Gastrocnemius medialis (tissue), 4 donors: ENCODE data around the gene RESP18. TPM values are rescaled to one million over a fixed set of nuclear protein-coding genes. Genes with fewer than 3 reads are reported as not detected.

Experiments
- ATAC-seq, 2 donors: fragments of 150-250 bp; one replicate each; pipeline ENCODE4 v1.9.1; 2016
- DNase-seq, 2 donors: peaks; one replicate each; pipeline ENCODE4 v3.0.0-alpha.2; 2019
- H3K27ac ChIP-seq, 4 donors: fragments of 200-600 bp; sonication (generic); 1 replicate in 1 of 4; 2 replicates in 3 of 4; pipeline ENCODE4 v1.5.1; 2016 to 2018; ENCODE audit warnings: mild to moderate bottlenecking in 2 of 4, moderate library complexity in 1 of 4
- H3K27me3 ChIP-seq, 3 donors: fragments of 200-600 bp; sonication (generic) in 2 of 3; 1 replicate in 1 of 3; 2 replicates in 2 of 3; pipeline versions ENCODE4 v1.5.1 to v1.6.0; 2016 to 2019; ENCODE audit warnings: mild to moderate bottlenecking in 1 of 3, moderate library complexity in 1 of 3
- H3K36me3 ChIP-seq, 2 donors: fragments of 200-600 bp; sonication (generic) in 1 of 2; one replicate each; pipeline ENCODE4 v1.5.1; 2017 to 2018
- H3K4me1 ChIP-seq, 2 donors: fragments of 200-600 bp; sonication (generic) in 1 of 2; one replicate each; pipeline ENCODE4 v1.5.1; 2016 to 2017; ENCODE audit warnings: mild to moderate bottlenecking in 2 of 2
- H3K4me3 ChIP-seq, 4 donors: fragments of 200-600 bp; sonication (generic) in 3 of 4; 1 replicate in 1 of 4; 2 replicates in 3 of 4; pipeline ENCODE4 v1.5.1; 2016 to 2019; ENCODE audit warnings: mild to moderate bottlenecking in 2 of 4
- H3K9me3 ChIP-seq, 3 donors: fragments of 200-600 bp; sonication (generic) in 2 of 3; 1 replicate in 1 of 3; 2 replicates in 2 of 3; pipeline ENCODE4 v1.5.1; 2016 to 2019
- CTCF ChIP-seq, 5 experiments: fragments of 450-650 bp in 3 of 5; fragments of 200-600 bp in 2 of 5; sonication (generic) in 2 of 5; IDR thresholded peaks in 4 of 5; conservative IDR thresholded peaks in 1 of 5; 1 replicate in 4 of 5; 2 replicates in 1 of 5; pipeline ENCODE4 v1.5.1; 2016 to 2019; ENCODE audit warnings: antibody characterized with exemption in 5 of 5, mild to moderate bottlenecking in 3 of 5, moderate library complexity in 3 of 5
- POLR2A ChIP-seq, 2 donors: fragments of 450-650 bp; IDR thresholded peaks; one replicate each; pipeline ENCODE4 v1.6.1; 2017; ENCODE audit warnings: antibody characterized with exemption in 2 of 2, mild to moderate bottlenecking in 2 of 2, moderate library complexity in 2 of 2
- in situ Hi-C, 4 donors: fragments of 200-750 bp; cut with MboI; loops; one replicate each; pipeline versions ENCODE4 v1.15.0 to v1.8.0; 2017; ENCODE audit warnings: low sequenced_read_pairs in 4 of 4
- intact Hi-C: fragments of 100-400 bp; cut with DNase I; formaldehyde crosslinking; loops from one replicate; pipeline ENCODE4 v1.15.1; 2023; ENCODE audit warnings: low total_unique reads
- total RNA-seq, 4 donors: library from RNA; depleted of rRNA; stranded (reverse); fragments of >200 nt; gene quantifications; one replicate each; pipeline versions ENCODE4 v1.1.0 to v1.2.3, GENCODE V29; 2016

RESP18 gene
- total RNA-seq, 4 donors from 2014 or later = not detected

GRCh38 chr2:219300022-219300421 lies 32.5 kb downstream of the RESP18 start:
- Histone ChIP-seq H3K4me3 (no peak overlapping the region), H3K36me3 (no peaks in the 10 kb centered on the region), H3K9me3 (no peaks in the 10 kb centered on the region), H3K4me1 (peaks cover 3 to 4% of the 10 kb centered on the region in 2 donors), H3K27ac (no peak overlapping the region), H3K27me3 (no peaks in the 10 kb centered on the region)
- in situ Hi-C loops (loop anchor here in 3 of 4 donors (10.0 to 25.0 kb wide), 3 partner anchors 238 to 288 kb away; partner anchors contain the start of genes CFAP65 (in 1 of the 3) and IHH (in 1 of the 3)), intact Hi-C loops (no loop called here)
- DNase-seq = no peak
- no peak for ATAC-seq
- TF ChIP-seq CTCF (IDR thresholded peaks at IDR 0.05 in 4 of 5, conservative IDR thresholded peaks at IDR 0.05 in 1 of 5) (no peak), POLR2A (IDR thresholded peaks at IDR 0.05) (no peak)

- ATAC-seq = no peak
- in situ Hi-C loops (loop anchor here (5.0 to 25.0 kb wide), 4 partner anchors 135 to 238 kb away; partner anchors contain the start of genes NHEJ1 (in 2 of the 4), CHPF (in 1 of the 4), SLC23A3 (in 1 of the 4) and TMEM198 (in 1 of the 4)), intact Hi-C loops (loop anchor here (5.0 to 10.0 kb wide), 3 partner anchors 88 to 305 kb away; partner anchors contain the start of genes CRYBA2 and DNPEP)
- Histone ChIP-seq H3K9me3 (no peaks in the 10 kb centered on the region), H3K27me3 (no peaks in the 10 kb centered on the region), H3K36me3 (no peaks in the 10 kb centered on the region), H3K4me1 (peaks cover 4 to 8% of the 10 kb centered on the region in 2 donors), H3K27ac (no peak overlapping the region), H3K4me3 (no peak overlapping the region)
- no peak for TF ChIP-seq POLR2A (IDR thresholded peaks at IDR 0.05)
- no peak for TF ChIP-seq CTCF (IDR thresholded peaks at IDR 0.05 in 4 of 5, conservative IDR thresholded peaks at IDR 0.05 in 1 of 5)
- no peak for DNase-seq
These were observed 33.2 kb downstream of the RESP18 start for GRCh38 chr2:219299372-219299760.

GRCh38 chr2:219298759-219299371 lies 33.7 kb downstream of the RESP18 start:
- Histone ChIP-seq H3K4me1 (peaks cover 8 to 10% of the 10 kb centered on the region in 2 donors), H3K27ac (no peak overlapping the region), H3K9me3 (no peaks in the 10 kb centered on the region), H3K27me3 (no peaks in the 10 kb centered on the region), H3K4me3 (no peak overlapping the region), H3K36me3 (no peaks in the 10 kb centered on the region)
- intact Hi-C loops (loop anchor here (1.0 to 10.0 kb wide), 4 partner anchors 88 to 304 kb away; partner anchors contain the start of genes CRYBA2, DNPEP and NHEJ1), in situ Hi-C loops (loop anchor here (5.0 to 25.0 kb wide), 4 partner anchors 134 to 238 kb away; partner anchors contain the start of genes NHEJ1 (in 2 of the 4), CHPF (in 1 of the 4), SLC23A3 (in 1 of the 4) and TMEM198 (in 1 of the 4))
- no peak for TF ChIP-seq POLR2A (IDR thresholded peaks at IDR 0.05)
- TF ChIP-seq CTCF (IDR thresholded peaks at IDR 0.05 in 4 of 5, conservative IDR thresholded peaks at IDR 0.05 in 1 of 5) = peak; percentile 97 to 99 (median 97)
- ATAC-seq (peak; percentile 69 to 80), DNase-seq (peak; percentile 66 to 80)

GRCh38 chr2:219297766-219298456 lies 34.6 kb downstream of the RESP18 start:
- intact Hi-C loops = loop anchor here (1.0 to 10.0 kb wide), 4 partner anchors 89 to 303 kb away; partner anchors contain the start of genes CRYBA2, DNPEP and NHEJ1
- no peak for TF ChIP-seq CTCF (IDR thresholded peaks at IDR 0.05 in 4 of 5, conservative IDR thresholded peaks at IDR 0.05 in 1 of 5)
- no peak for TF ChIP-seq POLR2A (IDR thresholded peaks at IDR 0.05)
- Histone ChIP-seq H3K27ac (no peak overlapping the region), H3K9me3 (no peaks in the 10 kb centered on the region), H3K4me3 (no peak overlapping the region), H3K4me1 (peaks cover 8 to 10% of the 10 kb centered on the region in 2 donors), H3K36me3 (no peaks in the 10 kb centered on the region), H3K27me3 (no peaks in the 10 kb centered on the region)
- in situ Hi-C loops = loop anchor here (5.0 to 25.0 kb wide), 4 partner anchors 133 to 239 kb away; partner anchors contain the start of genes NHEJ1 (in 2 of the 4), CHPF (in 1 of the 4), SLC23A3 (in 1 of the 4) and TMEM198 (in 1 of the 4)
- no peak for DNase-seq
- ATAC-seq = no peak
